PC-3 (cell line): ENCODE data around the gene MAN2C1.

Experiments used
- EZH2 ChIP-seq: fragments of 300-600 bp; sonication (generic); IDR thresholded peaks from one replicate; pipeline ENCODE4 v1.6.1; 2017; ENCODE audit warnings: antibody characterized with exemption, mild to moderate bottlenecking, low read length; ENCODE audit not compliant: unreplicated experiment
- EZH2phosphoT487 ChIP-seq: fragments of 300-600 bp; sonication (generic); IDR thresholded peaks from 2 replicates; pipeline ENCODE4 v1.6.1; 2018; ENCODE audit warnings: mild to moderate bottlenecking, antibody characterized with exemption, low read length, borderline replicate concordance
- TF ChIP-seq, protein P1 (sequence below): fragments of 300-600 bp; sonication (generic); conservative IDR thresholded peaks from 2 replicates; pipeline ENCODE4 v1.5.1; 2017; ENCODE audit warnings: antibody characterized with exemption, low read depth, mild to moderate bottlenecking, low read length

DNA sequence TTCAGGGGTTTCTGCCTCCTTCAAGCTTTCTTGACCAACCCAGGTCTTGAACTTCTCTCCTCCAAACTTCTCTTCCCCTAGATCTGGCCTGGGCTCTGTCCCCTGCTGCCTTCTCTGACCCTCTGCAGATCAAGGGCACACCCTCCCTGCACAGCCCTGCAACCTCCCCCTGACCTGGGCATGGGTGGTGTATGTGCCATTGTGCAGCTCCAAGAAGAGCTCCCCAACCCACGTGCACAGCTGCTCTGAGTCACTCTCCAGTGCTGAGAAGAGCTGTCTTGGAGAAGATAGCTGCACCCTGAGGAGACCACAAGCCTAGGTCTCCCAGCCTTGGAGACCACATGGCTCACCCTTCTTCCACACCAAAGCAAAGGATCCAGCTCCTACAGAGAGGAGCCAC is 8.0 kb downstream of the MAN2C1 start:
- TF ChIP-seq, protein P1, sequence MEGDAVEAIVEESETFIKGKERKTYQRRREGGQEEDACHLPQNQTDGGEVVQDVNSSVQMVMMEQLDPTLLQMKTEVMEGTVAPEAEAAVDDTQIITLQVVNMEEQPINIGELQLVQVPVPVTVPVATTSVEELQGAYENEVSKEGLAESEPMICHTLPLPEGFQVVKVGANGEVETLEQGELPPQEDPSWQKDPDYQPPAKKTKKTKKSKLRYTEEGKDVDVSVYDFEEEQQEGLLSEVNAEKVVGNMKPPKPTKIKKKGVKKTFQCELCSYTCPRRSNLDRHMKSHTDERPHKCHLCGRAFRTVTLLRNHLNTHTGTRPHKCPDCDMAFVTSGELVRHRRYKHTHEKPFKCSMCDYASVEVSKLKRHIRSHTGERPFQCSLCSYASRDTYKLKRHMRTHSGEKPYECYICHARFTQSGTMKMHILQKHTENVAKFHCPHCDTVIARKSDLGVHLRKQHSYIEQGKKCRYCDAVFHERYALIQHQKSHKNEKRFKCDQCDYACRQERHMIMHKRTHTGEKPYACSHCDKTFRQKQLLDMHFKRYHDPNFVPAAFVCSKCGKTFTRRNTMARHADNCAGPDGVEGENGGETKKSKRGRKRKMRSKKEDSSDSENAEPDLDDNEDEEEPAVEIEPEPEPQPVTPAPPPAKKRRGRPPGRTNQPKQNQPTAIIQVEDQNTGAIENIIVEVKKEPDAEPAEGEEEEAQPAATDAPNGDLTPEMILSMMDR, result no peak
- TF ChIP-seq EZH2phosphoT487 (no peak), EZH2 (no peak)
